GM23338 (cell line): Measurements from ENCODE around the gene DHDDS. TPM values are rescaled to one million over a fixed set of nuclear protein-coding genes. Genes with fewer than 3 reads are reported as not detected.

Experiments used
- ATAC-seq: fragments of 200-7000 bp; cut with Tn5 transposase; 3 replicates; pipeline ENCODE4 v1.9.1; 2020
- DNase-seq: peaks from one replicate; pipeline ENCODE4 v3.0.0-alpha.2; 2015; ENCODE audit warnings: low spot score
- H2AFZ ChIP-seq: fragments of 200-600 bp; sonication (generic); 2 replicates; pipeline ENCODE4 v1.8.0; 2016; ENCODE audit warnings: antibody characterized with exemption, mild to moderate bottlenecking, moderate library complexity
- H3F3A ChIP-seq: fragments of 200-600 bp; sonication (generic); replicated peaks from 2 replicates; pipeline ENCODE4 v1.8.0; 2017; ENCODE audit warnings: antibody characterized with exemption, mixed run types, low read depth
- H3K27ac ChIP-seq: fragments of 200-600 bp; sonication (generic); 2 replicates; pipeline ENCODE4 v1.6.1; 2016; ENCODE audit warnings: low read depth
- H3K27me3 ChIP-seq: fragments of 200-600 bp; sonication (generic); 2 replicates; pipeline ENCODE4 v1.8.0; 2016; ENCODE audit warnings: mild to moderate bottlenecking, mixed run types, moderate library complexity; ENCODE audit not compliant: insufficient read depth
- H3K36me3 ChIP-seq: fragments of 200-600 bp; sonication (generic); 2 replicates; pipeline ENCODE4 v1.8.0; 2016; ENCODE audit warnings: mild to moderate bottlenecking; ENCODE audit not compliant: insufficient read depth
- H3K4me1 ChIP-seq: fragments of 200-600 bp; sonication (generic); 2 replicates; pipeline ENCODE4 v1.8.0; 2016; ENCODE audit warnings: mild to moderate bottlenecking, moderate library complexity; ENCODE audit not compliant: insufficient read depth
- H3K4me2 ChIP-seq: fragments of 200-600 bp; sonication (generic); 2 replicates; pipeline ENCODE4 v1.7.1; 2017; ENCODE audit warnings: mixed run types
- H3K4me3 ChIP-seq: fragments of 200-600 bp; sonication (generic); 2 replicates; pipeline ENCODE4 v1.6.1; 2016; ENCODE audit warnings: mixed run types
- H3K79me2 ChIP-seq: fragments of 200-600 bp; sonication (generic); replicated peaks from 2 replicates; pipeline ENCODE4 v1.8.0; 2017; ENCODE audit warnings: mild to moderate bottlenecking; ENCODE audit not compliant: insufficient read depth
- H3K9me2 ChIP-seq: fragments of 200-600 bp; sonication (generic); 2 replicates; pipeline ENCODE4 v1.8.0; 2017; ENCODE audit not compliant: insufficient read depth
- H4K20me1 ChIP-seq: fragments of 200-600 bp; sonication (generic); replicated peaks from 2 replicates; pipeline ENCODE4 v1.8.0; 2017; ENCODE audit warnings: mild to moderate bottlenecking; ENCODE audit not compliant: insufficient read depth
- H3K27ac Mint-ChIP-seq: 2 replicates; pipeline ENCODE4 v1.8.0; 2020; ENCODE audit warnings: inconsistent platforms, mild to moderate bottlenecking, moderate library complexity, mixed read lengths
- H3K27me3 Mint-ChIP-seq: 3 replicates; pipeline ENCODE4 v1.8.0; 2022; ENCODE audit warnings: low read depth, mild to moderate bottlenecking, moderate library complexity, mixed read lengths, inconsistent platforms; ENCODE audit not compliant: insufficient read depth, poor library complexity
- H3K36me3 Mint-ChIP-seq: 3 replicates; pipeline ENCODE4 v1.8.0; 2021; ENCODE audit warnings: low read depth, mild to moderate bottlenecking, inconsistent platforms, moderate library complexity, mixed read lengths
- H3K4me1 Mint-ChIP-seq: 3 replicates; pipeline ENCODE4 v1.8.0; 2020; ENCODE audit warnings: mild to moderate bottlenecking, inconsistent platforms, mixed read lengths
- H3K4me3 Mint-ChIP-seq: 3 replicates; pipeline ENCODE4 v1.8.0; 2021; ENCODE audit warnings: moderate library complexity, mild to moderate bottlenecking, inconsistent platforms, mixed read lengths
- H3K9me3 Mint-ChIP-seq: 3 replicates; pipeline ENCODE4 v1.8.0; 2020; ENCODE audit warnings: moderate library complexity, mild to moderate bottlenecking, inconsistent platforms, mixed read lengths
- CREB1 ChIP-seq: fragments of 250-450 bp; sonication (Bioruptor Pico); IDR thresholded peaks from 2 replicates; pipeline ENCODE4 v1.5.0; 2020; ENCODE audit warnings: low read depth, mild to moderate bottlenecking, moderate library complexity
- CTCF ChIP-seq, 2 experiments: fragments of 200-600 bp in 1 of 2; sonication (generic) in 1 of 2; conservative IDR thresholded peaks; 2 replicates each; pipeline versions ENCODE4 v1.5.1 to v1.6.1; 2016 to 2017; ENCODE audit warnings: antibody characterized with exemption in 2 of 2, low read depth in 2 of 2, mild to moderate bottlenecking in 2 of 2, moderate library complexity in 1 of 2
- EZH2 ChIP-seq: fragments of 200-600 bp; sonication (generic); IDR thresholded peaks from one replicate; pipeline ENCODE4 v1.8.0; 2017; ENCODE audit warnings: antibody characterized with exemption, mild to moderate bottlenecking, low read depth; ENCODE audit not compliant: unreplicated experiment
- EZH2phosphoT487 ChIP-seq: fragments of 200-600 bp; sonication (generic); IDR thresholded peaks from one replicate; pipeline ENCODE4 v1.8.1; 2018; ENCODE audit warnings: antibody characterized with exemption; ENCODE audit not compliant: unreplicated experiment
- JUNB ChIP-seq: IDR thresholded peaks from one replicate; pipeline ENCODE4 v1.6.1; 2016; ENCODE audit warnings: antibody characterized with exemption; ENCODE audit not compliant: unreplicated experiment
- NANOG ChIP-seq: IDR thresholded peaks from 2 replicates; pipeline ENCODE4 v1.6.1; 2016; ENCODE audit warnings: antibody characterized with exemption, borderline replicate concordance
- POLR2AphosphoS5 ChIP-seq: IDR thresholded peaks from 2 replicates; pipeline ENCODE4 v1.6.1; 2016; ENCODE audit warnings: antibody characterized with exemption, low read depth
- REST ChIP-seq: IDR thresholded peaks from one replicate; pipeline ENCODE4 v1.6.1; 2018; ENCODE audit warnings: antibody characterized with exemption; ENCODE audit not compliant: unreplicated experiment
- STAT1 ChIP-seq: IDR thresholded peaks from one replicate; pipeline ENCODE4 v1.6.1; 2016; ENCODE audit warnings: antibody characterized with exemption; ENCODE audit not compliant: unreplicated experiment
- ZNF114 ChIP-seq: fragments of 250-450 bp; sonication (Bioruptor Pico); IDR thresholded peaks from 2 replicates; pipeline ENCODE4 v1.5.0; 2020; ENCODE audit warnings: mild to moderate bottlenecking, moderate library complexity
- ZNF331 ChIP-seq: fragments of 250-450 bp; sonication (Bioruptor Pico); IDR thresholded peaks from 2 replicates; pipeline ENCODE4 v1.5.0; 2020; ENCODE audit warnings: low read depth, mild to moderate bottlenecking, moderate library complexity
- ZNF462 ChIP-seq: fragments of 250-450 bp; sonication (Bioruptor Pico); IDR thresholded peaks from 2 replicates; pipeline ENCODE4 v1.5.0; 2020; ENCODE audit warnings: mild to moderate bottlenecking, moderate library complexity
- polyA plus RNA-seq: library from polyadenylated mRNA; unstranded; fragments of >200 nt; fragmentation: Nextera tagmentation; extraction: Ambion mirVana; gene quantifications from 2 replicates; pipeline ENCODE4 v1.2.1, GENCODE V29; 2016
- total RNA-seq: library from RNA; depleted of rRNA; stranded (reverse); fragments of >200 nt; shearing (Covaris generic); gene quantifications from 2 replicates; pipeline ENCODE4 v1.2.3, GENCODE V29; 2014
- TF ChIP-seq, protein P1 (sequence below): IDR thresholded peaks from 2 replicates; pipeline ENCODE4 v1.6.1; 2016; ENCODE audit warnings: antibody characterized with exemption

DHDDS gene
- total and polyA plus RNA-seq, 2 experiments from 2014 or later, result 32.6 to 49.5 TPM

DNA sequence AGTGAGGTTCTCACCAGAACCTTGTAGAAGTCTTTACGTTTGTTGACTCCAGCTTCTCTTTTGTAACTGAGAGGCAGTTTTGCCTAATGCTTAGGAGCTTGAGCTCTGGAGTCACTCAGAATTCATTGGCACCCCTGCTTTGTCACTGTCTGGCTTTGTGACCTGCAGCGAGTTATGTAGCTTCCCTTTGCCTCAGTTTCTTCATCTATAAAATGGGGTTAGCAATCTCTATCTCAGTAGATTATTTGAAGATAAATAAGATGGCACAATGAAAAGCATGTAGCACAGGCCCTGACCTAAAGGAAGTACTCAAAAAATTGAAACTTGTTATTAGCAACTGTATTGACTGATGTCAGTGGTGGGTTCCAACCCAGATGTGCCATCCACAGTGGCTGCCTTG, 8.1 kb downstream of the DHDDS start:
- H3K79me2 ChIP-seq, result no peaks in the 10 kb centered on the region
- H4K20me1 ChIP-seq, result no peaks in the 10 kb centered on the region; the same call in 1 of the 2 replicates
- no peaks in the 10 kb centered on the region for H3K4me1 ChIP-seq
- DNase-seq (no peak), ATAC-seq (no peak)
- Mint-ChIP-seq H3K4me1 (no peaks in the 10 kb centered on the region), H3K4me3 (no peak overlapping the region), H3K36me3 (peaks cover 70% of the 10 kb centered on the region), H3K27me3 (no peaks in the 10 kb centered on the region), H3K27ac (no peak overlapping the region), H3K9me3 (no peaks in the 10 kb centered on the region)
- TF ChIP-seq ZNF114 (CRISPR knock-in tag) (no peak), EZH2 (no peak), NANOG (no peak), CREB1 (CRISPR knock-in tag) (no peak), STAT1 (no peak), CTCF (conservative IDR thresholded peaks at IDR 0.05; ENCODE audit: low read depth in 2 of 2) (no peak), ZNF462 (CRISPR knock-in tag) (no peak), ZNF331 (CRISPR knock-in tag) (no peak), POLR2AphosphoS5 (no peak), REST (no peak), JUNB (no peak), EZH2phosphoT487 (no peak)
- TF ChIP-seq, protein P1, sequence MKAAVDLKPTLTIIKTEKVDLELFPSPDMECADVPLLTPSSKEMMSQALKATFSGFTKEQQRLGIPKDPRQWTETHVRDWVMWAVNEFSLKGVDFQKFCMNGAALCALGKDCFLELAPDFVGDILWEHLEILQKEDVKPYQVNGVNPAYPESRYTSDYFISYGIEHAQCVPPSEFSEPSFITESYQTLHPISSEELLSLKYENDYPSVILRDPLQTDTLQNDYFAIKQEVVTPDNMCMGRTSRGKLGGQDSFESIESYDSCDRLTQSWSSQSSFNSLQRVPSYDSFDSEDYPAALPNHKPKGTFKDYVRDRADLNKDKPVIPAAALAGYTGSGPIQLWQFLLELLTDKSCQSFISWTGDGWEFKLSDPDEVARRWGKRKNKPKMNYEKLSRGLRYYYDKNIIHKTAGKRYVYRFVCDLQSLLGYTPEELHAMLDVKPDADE, result no peak
- no peak overlapping the region for H2AFZ ChIP-seq
- no peak overlapping the region for H3K27ac ChIP-seq
- peaks cover 34% of the 10 kb centered on the region for H3K36me3 ChIP-seq
- no peaks in the 10 kb centered on the region for H3K27me3 ChIP-seq
- no peak overlapping the region for H3K4me3 ChIP-seq
- H3K9me2 ChIP-seq, result no peaks in the 10 kb centered on the region
- H3F3A ChIP-seq, result 0 out of 2 replicates have a peak, but pooled peaks cover 3% of the 10 kb centered on the region
- no peak overlapping the region for H3K4me2 ChIP-seq
